PC-3 (cell line): ENCODE results near the gene MTX1. TPM values are rescaled to one million over a fixed set of nuclear protein-coding genes. Genes with fewer than 3 reads are reported as not detected.
"Not testable (repeated sequence)": the region's sequence is repeated elsewhere in the genome, so short reads cannot be mapped to it uniquely, and the experiment has no call there.

ENCODE experiments used
- ATAC-seq: fragments of 200-7000 bp; cut with Tn5 transposase; 2 replicates; pipeline ENCODE4 v1.9.1; 2020; ENCODE audit warnings: mild to moderate bottlenecking, moderate library complexity
- BruUV-seq: library from RNA; stranded (reverse); fragments of 400-500 nt; replicated peaks from 2 replicates; lab custom pipeline; 2021; lab: Mats Ljungman, UMichigan
- CTCF ChIA-PET: fragments of 300-600 bp; sonication (Branson Sonifier 250); formaldehyde crosslinking; loops from one replicate; lab custom pipeline; 2022; ENCODE audit warnings: antibody characterized with exemption; lab: Charles Lee
- POLR2A ChIA-PET: fragments of 300-600 bp; sonication (Branson Sonifier 250); formaldehyde crosslinking; loops from one replicate; lab custom pipeline; 2022; ENCODE audit warnings: antibody characterized with exemption; ENCODE audit not compliant: unreplicated experiment; lab: Charles Lee
- DNase-seq: peaks from one replicate; pipeline ENCODE4 v3.0.0-alpha.2; 2015
- H2AFZ ChIP-seq: fragments of 300-600 bp; sonication (generic); 2 replicates; pipeline ENCODE4 v1.6.0; 2016; ENCODE audit warnings: antibody characterized with exemption, low read length
- H3F3A ChIP-seq: fragments of 300-600 bp; sonication (generic); one replicate; pipeline ENCODE4 v1.6.0; 2017; ENCODE audit warnings: antibody characterized with exemption, low read length, control low read depth, mild to moderate bottlenecking; ENCODE audit not compliant: unreplicated experiment
- H3K27ac ChIP-seq: fragments of 300-600 bp; sonication (generic); 2 replicates; pipeline ENCODE4 v1.5.1; 2016; ENCODE audit warnings: mild to moderate bottlenecking, low read length
- H3K27me3 ChIP-seq: fragments of 300-600 bp; sonication (generic); 2 replicates; pipeline ENCODE4 v1.6.1; 2016; ENCODE audit warnings: low read length, mixed read lengths
- H3K36me3 ChIP-seq: fragments of 300-600 bp; sonication (generic); 2 replicates; pipeline ENCODE4 v1.6.1; 2016; ENCODE audit warnings: low read depth, mixed run types, low read length, mixed read lengths
- H3K4me1 ChIP-seq: fragments of 300-600 bp; sonication (generic); 2 replicates; pipeline ENCODE4 v1.5.1; 2016; ENCODE audit warnings: low read length; ENCODE audit not compliant: insufficient read depth
- H3K4me2 ChIP-seq: fragments of 300-600 bp; sonication (generic); 2 replicates; pipeline ENCODE4 v1.6.0; 2016; ENCODE audit warnings: low read length
- H3K4me3 ChIP-seq: fragments of 300-600 bp; sonication (generic); 2 replicates; pipeline ENCODE4 v1.5.1; 2016; ENCODE audit warnings: mild to moderate bottlenecking, low read length, mixed read lengths
- H3K79me2 ChIP-seq: fragments of 300-600 bp; sonication (generic); 2 replicates; pipeline ENCODE4 v1.6.1; 2017; ENCODE audit warnings: low read length, mixed read lengths
- H3K9ac ChIP-seq: fragments of 300-600 bp; sonication (generic); 2 replicates; pipeline ENCODE4 v1.6.0; 2016; ENCODE audit warnings: mild to moderate bottlenecking, low read length
- H3K9me2 ChIP-seq: fragments of 300-600 bp; sonication (generic); replicated peaks from 2 replicates; pipeline ENCODE4 v1.6.1; 2016; ENCODE audit warnings: mixed run types, low read length, mixed read lengths
- H3K9me3 ChIP-seq: fragments of 300-600 bp; sonication (generic); 2 replicates; pipeline ENCODE4 v1.6.1; 2016; ENCODE audit warnings: low read length, mixed read lengths
- H4K20me1 ChIP-seq: fragments of 300-600 bp; sonication (generic); 2 replicates; pipeline ENCODE4 v1.6.1; 2016; ENCODE audit warnings: low read length, mixed read lengths
- CTCF ChIP-seq: fragments of 300-600 bp; sonication (generic); conservative IDR thresholded peaks from 2 replicates; pipeline ENCODE4 v1.5.1; 2017; ENCODE audit warnings: antibody characterized with exemption, low read depth, mild to moderate bottlenecking, low read length
- EZH2 ChIP-seq: fragments of 300-600 bp; sonication (generic); IDR thresholded peaks from one replicate; pipeline ENCODE4 v1.6.1; 2017; ENCODE audit warnings: antibody characterized with exemption, mild to moderate bottlenecking, low read length; ENCODE audit not compliant: unreplicated experiment
- EZH2phosphoT487 ChIP-seq: fragments of 300-600 bp; sonication (generic); IDR thresholded peaks from 2 replicates; pipeline ENCODE4 v1.6.1; 2018; ENCODE audit warnings: mild to moderate bottlenecking, antibody characterized with exemption, low read length, borderline replicate concordance
- intact Hi-C: fragments of 100-400 bp; cut with micrococcal nuclease; formaldehyde crosslinking; loops from 2 replicates; pipeline ENCODE4 v1.9.0; 2023
- total RNA-seq: library from RNA; depleted of rRNA; stranded (reverse); fragments of >200 nt; gene quantifications from 2 replicates; pipeline ENCODE4 v1.2.3, GENCODE V29; 2014

The MTX1 gene
- total RNA-seq, 1 experiment from 2014 or later: 152 TPM

GRCh38 chr1:155163785-155164184, 44.7 kb upstream of the MTX1 start:
- BruUV-seq, H3K9me3 ChIP-seq, H3K27ac ChIP-seq, H3K79me2 ChIP-seq, H3F3A ChIP-seq, DNase-seq, H4K20me1 ChIP-seq, POLR2A ChIA-PET, H3K4me2 ChIP-seq, H3K36me3 ChIP-seq, CTCF ChIA-PET, H3K4me1 ChIP-seq, H3K9ac ChIP-seq, intact Hi-C loops, H3K4me3 ChIP-seq, ATAC-seq, H3K27me3 ChIP-seq, H2AFZ ChIP-seq, H3K9me2 ChIP-seq: not testable (repeated sequence)

GRCh38 chr1:155164625-155165024, 43.9 kb upstream of the MTX1 start:
- H3K36me3 ChIP-seq, H3K4me2 ChIP-seq, H3K9me2 ChIP-seq, H3F3A ChIP-seq, H3K79me2 ChIP-seq, BruUV-seq, CTCF ChIA-PET, H3K9me3 ChIP-seq, intact Hi-C loops, H3K27ac ChIP-seq, H3K27me3 ChIP-seq, H3K4me3 ChIP-seq, POLR2A ChIA-PET, H2AFZ ChIP-seq, ATAC-seq, DNase-seq, H3K9ac ChIP-seq, H4K20me1 ChIP-seq, H3K4me1 ChIP-seq: not testable (repeated sequence)

GRCh38 chr1:155166051-155166470, 42.4 kb upstream of the MTX1 start:
- Histone ChIP-seq H4K20me1 (no peaks in the 10 kb centered on the region), H3K4me3 (no peak overlapping the region), H3K27ac (no peak overlapping the region), H3K79me2 (no peaks in the 10 kb centered on the region; the same call in 1 of the 2 replicates), H3K4me2 (no peak overlapping the region), H3F3A (no peaks in the 10 kb centered on the region), H3K4me1 (peaks cover 4% of the 10 kb centered on the region; the same call in 1 of the 2 replicates), H3K9me3 (no peaks in the 10 kb centered on the region), H3K9ac (no peak overlapping the region), H3K27me3 (no peaks in the 10 kb centered on the region), H3K9me2 (no peaks in the 10 kb centered on the region), H2AFZ (no peak overlapping the region), H3K36me3 (peaks cover 8% of the 10 kb centered on the region; the same call in 1 of the 2 replicates)
- ATAC-seq (no peak), DNase-seq (no peak)
- ChIA-PET CTCF (interaction anchor here (2.1 to 2.7 kb wide), 2 partner anchors 71 to 75 kb away, joined by 12 to 57 read pairs; no protein-coding TSS in a partner anchor), POLR2A (no interaction called here)
- TF ChIP-seq CTCF (no peak), EZH2 (no peak), EZH2phosphoT487 (no peak)
- no TSS peak for BruUV-seq
- intact Hi-C loops: no loop called here
